ENCODE measurements around the gene ARID4B.

DNA sequence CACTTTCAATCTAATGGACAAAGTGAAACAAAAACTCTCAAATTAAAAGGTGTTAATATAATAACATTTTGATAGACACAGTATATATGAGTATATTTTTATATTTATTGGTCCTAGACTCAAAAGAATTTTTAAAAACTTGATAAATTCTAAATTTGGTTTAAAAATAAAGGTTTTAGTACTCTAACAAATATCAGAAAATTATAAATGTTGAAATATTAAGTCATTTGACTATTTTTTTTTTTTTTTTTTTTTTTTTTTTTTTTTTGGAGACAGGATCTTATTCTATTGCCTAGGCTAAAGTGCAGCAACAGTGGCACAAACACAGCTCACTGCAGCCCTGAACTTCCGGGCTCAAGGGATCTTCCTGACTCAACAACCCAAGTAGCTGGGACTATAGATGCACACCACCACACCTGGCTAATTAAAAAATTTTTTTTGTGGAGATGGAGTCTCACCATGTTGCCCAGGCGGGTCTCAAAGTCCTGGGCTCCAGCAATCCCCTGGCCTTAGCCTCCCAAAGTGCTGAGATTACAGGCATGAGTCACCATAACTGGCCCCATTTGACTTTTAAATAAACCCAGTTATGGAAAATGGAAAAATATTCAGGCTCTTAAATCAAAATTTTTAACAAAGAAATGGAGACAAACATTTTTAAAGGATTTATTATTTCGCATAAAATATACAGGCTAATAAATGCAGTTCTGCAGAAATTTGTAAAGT, 106.2 kb downstream of the ARID4B start:
- TF ChIP-seq, protein P1, sequence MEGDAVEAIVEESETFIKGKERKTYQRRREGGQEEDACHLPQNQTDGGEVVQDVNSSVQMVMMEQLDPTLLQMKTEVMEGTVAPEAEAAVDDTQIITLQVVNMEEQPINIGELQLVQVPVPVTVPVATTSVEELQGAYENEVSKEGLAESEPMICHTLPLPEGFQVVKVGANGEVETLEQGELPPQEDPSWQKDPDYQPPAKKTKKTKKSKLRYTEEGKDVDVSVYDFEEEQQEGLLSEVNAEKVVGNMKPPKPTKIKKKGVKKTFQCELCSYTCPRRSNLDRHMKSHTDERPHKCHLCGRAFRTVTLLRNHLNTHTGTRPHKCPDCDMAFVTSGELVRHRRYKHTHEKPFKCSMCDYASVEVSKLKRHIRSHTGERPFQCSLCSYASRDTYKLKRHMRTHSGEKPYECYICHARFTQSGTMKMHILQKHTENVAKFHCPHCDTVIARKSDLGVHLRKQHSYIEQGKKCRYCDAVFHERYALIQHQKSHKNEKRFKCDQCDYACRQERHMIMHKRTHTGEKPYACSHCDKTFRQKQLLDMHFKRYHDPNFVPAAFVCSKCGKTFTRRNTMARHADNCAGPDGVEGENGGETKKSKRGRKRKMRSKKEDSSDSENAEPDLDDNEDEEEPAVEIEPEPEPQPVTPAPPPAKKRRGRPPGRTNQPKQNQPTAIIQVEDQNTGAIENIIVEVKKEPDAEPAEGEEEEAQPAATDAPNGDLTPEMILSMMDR (IDR thresholded peaks at IDR 0.05) = no peak
- TF ChIP-seq POLR2A (IDR thresholded peaks at IDR 0.05) = no peak

All from lower leg skin (tissue), 3 donors.